Measurements from ENCODE around the gene FAM240A.
A peak's percentile ranks its signal among the peaks of the same experiment; 100 is the strongest.

The FAM240A gene

DNA sequence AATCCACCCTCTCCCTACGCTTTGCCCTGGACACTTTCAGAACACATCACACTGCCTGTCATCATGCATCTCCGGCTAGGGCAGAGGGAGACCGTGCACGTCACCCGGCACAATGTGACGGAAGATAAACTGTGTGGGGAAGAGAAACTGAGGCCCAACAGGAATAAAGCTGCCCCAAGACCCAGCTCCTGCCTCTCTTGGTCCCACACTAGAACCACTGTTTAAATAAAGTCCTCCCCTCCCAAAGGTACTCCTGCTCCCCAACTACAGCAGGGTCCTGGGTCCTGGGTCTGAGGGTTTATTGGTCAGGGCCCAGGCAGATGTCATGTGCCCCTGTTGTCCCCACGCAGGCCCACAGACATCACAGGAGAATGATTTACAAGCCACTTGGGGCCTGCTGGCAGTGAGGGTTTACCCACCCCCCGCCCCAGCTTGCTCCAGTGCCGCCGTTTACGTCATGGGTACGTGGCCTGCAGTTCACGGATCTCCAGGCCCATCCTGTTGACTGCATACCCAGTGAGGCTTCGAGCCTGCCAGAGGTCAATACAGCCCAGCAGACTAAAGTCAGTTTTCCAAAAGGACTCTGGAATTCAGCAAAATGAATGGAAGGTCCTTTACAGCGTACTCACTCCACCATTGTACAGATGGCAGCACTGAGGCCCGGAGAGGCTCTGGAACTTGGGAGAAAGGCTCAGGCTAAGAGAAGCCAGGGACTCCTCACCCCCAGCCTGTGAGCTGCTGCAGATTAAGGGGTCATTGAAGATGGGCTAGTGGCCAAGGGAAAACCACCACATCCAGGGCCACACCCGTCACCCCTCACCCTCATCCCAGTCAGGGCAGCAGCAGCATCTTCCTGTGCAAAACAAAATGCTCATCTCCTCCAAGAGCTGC lies 57.9 kb downstream of the FAM240A start:
- peaks cover 40% of the 10 kb centered on the region for H3K36me3 ChIP-seq (ENCODE audit: low read depth)
- ATAC-seq (ENCODE audit: low read depth) (no peak), DNase-seq (ENCODE audit: low spot score) (peak; percentile 30)
- H3K4me3 ChIP-seq (ENCODE audit: severe bottlenecking), result no peak overlapping the region
- no peaks in the 10 kb centered on the region for H3K9me3 ChIP-seq (ENCODE audit: severe bottlenecking)
- no peaks in the 10 kb centered on the region for H3K27me3 ChIP-seq (ENCODE audit: insufficient read depth, poor library complexity, severe bottlenecking)
- H3K4me1 ChIP-seq (ENCODE audit: insufficient read depth, poor library complexity, severe bottlenecking), result no peaks in the 10 kb centered on the region
- TF ChIP-seq, protein P1, sequence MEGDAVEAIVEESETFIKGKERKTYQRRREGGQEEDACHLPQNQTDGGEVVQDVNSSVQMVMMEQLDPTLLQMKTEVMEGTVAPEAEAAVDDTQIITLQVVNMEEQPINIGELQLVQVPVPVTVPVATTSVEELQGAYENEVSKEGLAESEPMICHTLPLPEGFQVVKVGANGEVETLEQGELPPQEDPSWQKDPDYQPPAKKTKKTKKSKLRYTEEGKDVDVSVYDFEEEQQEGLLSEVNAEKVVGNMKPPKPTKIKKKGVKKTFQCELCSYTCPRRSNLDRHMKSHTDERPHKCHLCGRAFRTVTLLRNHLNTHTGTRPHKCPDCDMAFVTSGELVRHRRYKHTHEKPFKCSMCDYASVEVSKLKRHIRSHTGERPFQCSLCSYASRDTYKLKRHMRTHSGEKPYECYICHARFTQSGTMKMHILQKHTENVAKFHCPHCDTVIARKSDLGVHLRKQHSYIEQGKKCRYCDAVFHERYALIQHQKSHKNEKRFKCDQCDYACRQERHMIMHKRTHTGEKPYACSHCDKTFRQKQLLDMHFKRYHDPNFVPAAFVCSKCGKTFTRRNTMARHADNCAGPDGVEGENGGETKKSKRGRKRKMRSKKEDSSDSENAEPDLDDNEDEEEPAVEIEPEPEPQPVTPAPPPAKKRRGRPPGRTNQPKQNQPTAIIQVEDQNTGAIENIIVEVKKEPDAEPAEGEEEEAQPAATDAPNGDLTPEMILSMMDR (IDR thresholded peaks at IDR 0.05; ENCODE audit: poor library complexity, severe bottlenecking), result no peak
- no peak overlapping the region for H3K27ac ChIP-seq (ENCODE audit: poor library complexity, severe bottlenecking)

DNA sequence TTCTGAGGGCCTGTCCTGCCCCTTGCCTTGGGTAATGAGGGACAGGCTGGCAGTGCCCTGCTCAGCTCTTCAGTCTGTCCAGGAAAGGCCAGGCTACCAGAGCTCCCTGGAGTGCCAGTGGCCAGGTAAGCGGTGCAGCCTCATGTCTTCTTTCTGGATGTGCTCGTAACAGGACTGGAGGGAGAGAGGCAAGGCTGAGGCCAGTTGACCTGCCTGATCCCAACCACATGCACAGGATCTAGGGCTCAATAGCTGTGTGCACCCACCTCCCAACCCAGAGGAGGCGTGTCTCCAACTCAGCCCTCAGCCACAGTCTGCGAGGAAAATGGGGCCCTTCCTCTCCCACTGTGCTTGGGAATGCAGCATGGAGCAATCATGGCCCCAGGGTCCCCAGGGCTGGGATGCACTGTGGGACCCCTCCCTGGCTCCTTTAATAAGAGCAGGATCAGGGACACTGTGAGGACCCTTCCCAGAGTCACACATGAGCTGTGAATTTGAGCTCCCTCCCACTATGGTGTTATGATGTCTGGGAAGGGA lies 58.6 kb downstream of the FAM240A start:
- DNase-seq (ENCODE audit: low spot score) (peak; percentile 25), ATAC-seq (ENCODE audit: low read depth) (no peak)
- no peaks in the 10 kb centered on the region for H3K9me3 ChIP-seq (ENCODE audit: severe bottlenecking)
- peaks cover 47% of the 10 kb centered on the region for H3K36me3 ChIP-seq (ENCODE audit: low read depth)
- no peaks in the 10 kb centered on the region for H3K27me3 ChIP-seq (ENCODE audit: insufficient read depth, poor library complexity, severe bottlenecking)
- TF ChIP-seq, protein P1 (IDR thresholded peaks at IDR 0.05; ENCODE audit: poor library complexity, severe bottlenecking), result no peak
- H3K4me1 ChIP-seq (ENCODE audit: insufficient read depth, poor library complexity, severe bottlenecking), result no peaks in the 10 kb centered on the region
- no peak overlapping the region for H3K4me3 ChIP-seq (ENCODE audit: severe bottlenecking)
- H3K27ac ChIP-seq (ENCODE audit: poor library complexity, severe bottlenecking), result no peak overlapping the region

DNA sequence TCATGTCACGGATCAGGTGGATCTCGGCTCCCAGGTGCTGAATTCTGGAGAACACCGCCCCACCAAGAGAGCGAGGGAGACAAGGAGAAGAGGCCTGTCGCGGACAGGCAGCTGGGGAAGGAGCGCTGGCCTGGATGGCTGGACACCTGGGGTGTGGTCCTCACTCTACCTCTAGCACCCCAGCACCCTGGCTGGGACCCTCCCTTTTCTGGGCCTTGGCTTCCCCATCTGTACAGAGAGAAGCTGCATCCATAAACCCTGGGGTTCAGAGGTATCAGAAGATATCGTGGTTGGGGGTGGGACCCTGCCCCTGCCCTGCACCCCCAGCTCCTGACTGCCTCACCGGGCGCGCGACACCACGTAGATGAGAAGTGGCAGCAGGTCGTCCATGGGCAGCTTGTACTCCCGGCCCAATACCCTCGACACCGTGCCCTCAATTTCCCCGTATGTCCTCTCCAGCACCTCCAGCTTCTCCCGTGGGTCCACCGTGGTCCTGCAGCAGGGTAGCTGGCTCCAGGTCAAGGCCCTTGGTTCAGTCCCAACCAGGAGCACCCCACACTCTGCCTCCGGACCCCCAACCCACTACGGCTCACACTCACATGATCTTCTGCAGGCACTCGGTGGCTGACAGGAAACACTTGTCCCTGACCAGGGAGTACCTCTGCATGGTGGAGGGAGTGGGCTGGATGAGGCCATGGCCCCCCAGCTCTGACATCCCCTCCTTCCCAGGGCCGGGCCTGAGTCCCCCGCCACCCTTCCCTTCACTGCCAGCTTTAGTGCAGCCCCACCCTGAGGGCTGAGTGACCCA lies 59.4 kb downstream of the FAM240A start:
- Histone ChIP-seq H3K4me3 (ENCODE audit: severe bottlenecking) (no peak overlapping the region), H3K27ac (ENCODE audit: poor library complexity, severe bottlenecking) (no peak overlapping the region), H3K36me3 (ENCODE audit: low read depth) (peaks cover 55% of the 10 kb centered on the region), H3K27me3 (ENCODE audit: insufficient read depth, poor library complexity, severe bottlenecking) (no peaks in the 10 kb centered on the region), H3K4me1 (ENCODE audit: insufficient read depth, poor library complexity, severe bottlenecking) (no peaks in the 10 kb centered on the region), H3K9me3 (ENCODE audit: severe bottlenecking) (no peaks in the 10 kb centered on the region)
- DNase-seq (ENCODE audit: low spot score) (peak; percentile 47), ATAC-seq (ENCODE audit: low read depth) (no peak)
- TF ChIP-seq, protein P1 (IDR thresholded peaks at IDR 0.05; ENCODE audit: poor library complexity, severe bottlenecking), result no peak

DNA sequence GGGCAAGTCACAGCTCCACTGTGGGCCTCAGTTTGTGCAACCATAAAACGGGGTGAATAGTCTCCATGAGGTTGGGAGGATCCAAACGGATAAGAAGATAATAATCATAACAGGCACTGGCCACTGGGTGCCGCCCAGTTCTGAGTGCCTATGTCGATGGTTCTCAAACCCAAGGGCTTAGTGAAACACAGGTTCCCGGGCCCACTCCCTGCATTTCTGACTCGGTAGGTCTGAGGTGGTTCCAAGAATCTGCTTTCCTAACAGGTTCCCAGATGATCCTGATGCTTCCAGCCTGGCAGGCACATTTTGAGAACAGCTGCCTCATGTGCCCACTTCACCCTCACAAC lies 60.0 kb downstream of the FAM240A start:
- TF ChIP-seq, protein P1 (IDR thresholded peaks at IDR 0.05; ENCODE audit: poor library complexity, severe bottlenecking), result no peak
- H3K4me3 ChIP-seq (ENCODE audit: severe bottlenecking), result no peak overlapping the region
- no peak overlapping the region for H3K27ac ChIP-seq (ENCODE audit: poor library complexity, severe bottlenecking)
- H3K27me3 ChIP-seq (ENCODE audit: insufficient read depth, poor library complexity, severe bottlenecking), result no peaks in the 10 kb centered on the region
- H3K4me1 ChIP-seq (ENCODE audit: insufficient read depth, poor library complexity, severe bottlenecking), result no peaks in the 10 kb centered on the region
- ATAC-seq (ENCODE audit: low read depth) (no peak), DNase-seq (ENCODE audit: low spot score) (no peak)
- H3K36me3 ChIP-seq (ENCODE audit: low read depth), result peaks cover 61% of the 10 kb centered on the region
- H3K9me3 ChIP-seq (ENCODE audit: severe bottlenecking), result no peaks in the 10 kb centered on the region

Data from RWPE2 (cell line).